GM19099 (cell line): ENCODE data around the gene CTNNB1.

Experiments
- POLR2A ChIP-seq: IDR thresholded peaks from 3 replicates; pipeline ENCODE4 v1.6.1; 2011; ENCODE audit warnings: low read depth; ENCODE audit not compliant: insufficient read length; ENCODE audit errors: extremely low read depth

The CTNNB1 gene

GRCh38 chr3:41249318-41249717, 50.0 kb downstream of the CTNNB1 start:
- TF ChIP-seq POLR2A, result no peak

GRCh38 chr3:41250825-41251224, 51.5 kb downstream of the CTNNB1 start:
- TF ChIP-seq POLR2A, result no peak

- no peak for TF ChIP-seq POLR2A
Observed at GRCh38 chr3:41251593-41251992, 52.3 kb downstream of the CTNNB1 start.

- no peak for TF ChIP-seq POLR2A
Observed at GRCh38 chr3:41258239-41258800, 59.0 kb downstream of the CTNNB1 start.

GRCh38 chr3:41259449-41260062, 60.3 kb downstream of the CTNNB1 start:
- no peak for TF ChIP-seq POLR2A

- TF ChIP-seq POLR2A, result no peak
Observed at GRCh38 chr3:41260063-41260450, 60.8 kb downstream of the CTNNB1 start.

GRCh38 chr3:41265011-41265545, 65.8 kb downstream of the CTNNB1 start:
- no peak for TF ChIP-seq POLR2A

GRCh38 chr3:41265823-41266273, 66.5 kb downstream of the CTNNB1 start:
- TF ChIP-seq POLR2A, result no peak

GRCh38 chr3:41267975-41268640, 68.8 kb downstream of the CTNNB1 start:
- TF ChIP-seq POLR2A, result no peak

- TF ChIP-seq POLR2A, result no peak
Observed at GRCh38 chr3:41272667-41273066, 73.4 kb downstream of the CTNNB1 start.

GRCh38 chr3:41274944-41275668, 75.8 kb downstream of the CTNNB1 start:
- no peak for TF ChIP-seq POLR2A

- TF ChIP-seq POLR2A, result no peak
Observed at GRCh38 chr3:41276191-41276590, 76.9 kb downstream of the CTNNB1 start.

GRCh38 chr3:41277790-41278465, 78.6 kb downstream of the CTNNB1 start:
- no peak for TF ChIP-seq POLR2A

- TF ChIP-seq POLR2A, result no peak
Observed at GRCh38 chr3:41286305-41286704, 87.0 kb downstream of the CTNNB1 start.

- no peak for TF ChIP-seq POLR2A
Observed at GRCh38 chr3:41288785-41289184, 89.5 kb downstream of the CTNNB1 start.
